ENCODE results near the gene COLEC12.

COLEC12 gene

GRCh38 chr18:382423-382984 is 118.0 kb downstream of the COLEC12 start:
- no peak for DNase-seq

GRCh38 chr18:379681-380330 is 120.7 kb downstream of the COLEC12 start:
- no peak for DNase-seq

- DNase-seq = no peak
Measured at GRCh38 chr18:378079-378478, 122.4 kb downstream of the COLEC12 start.

GRCh38 chr18:377088-377487 is 123.4 kb downstream of the COLEC12 start:
- no peak for DNase-seq

GRCh38 chr18:376311-376710 is 124.2 kb downstream of the COLEC12 start:
- DNase-seq = no peak

- DNase-seq = no peak
Measured at GRCh38 chr18:374721-375168, 125.8 kb downstream of the COLEC12 start.

GRCh38 chr18:373780-374179 is 126.7 kb downstream of the COLEC12 start:
- DNase-seq = no peak

GRCh38 chr18:371609-371982 is 128.9 kb downstream of the COLEC12 start:
- no peak for DNase-seq

GRCh38 chr18:370751-371608 is 129.5 kb downstream of the COLEC12 start:
- no peak for DNase-seq

- DNase-seq = no peak
Measured at GRCh38 chr18:369224-370015, 131.1 kb downstream of the COLEC12 start.

GRCh38 chr18:366466-367061 is 133.9 kb downstream of the COLEC12 start:
- no peak for DNase-seq

GRCh38 chr18:365651-366050 is 134.8 kb downstream of the COLEC12 start:
- no peak for DNase-seq

- DNase-seq = no peak
Measured at GRCh38 chr18:364256-364826, 136.2 kb downstream of the COLEC12 start.

GRCh38 chr18:363301-364085 is 137.0 kb downstream of the COLEC12 start:
- no peak for DNase-seq

- no peak for DNase-seq
Measured at GRCh38 chr18:362311-363290, 137.9 kb downstream of the COLEC12 start.

GRCh38 chr18:361941-362310 is 138.6 kb downstream of the COLEC12 start:
- DNase-seq = no peak

GRCh38 chr18:361100-361732 is 139.3 kb downstream of the COLEC12 start:
- DNase-seq = no peak

- no peak for DNase-seq
Measured at GRCh38 chr18:360676-361075, 139.8 kb downstream of the COLEC12 start.

GRCh38 chr18:356778-357177 is 143.7 kb downstream of the COLEC12 start:
- DNase-seq = no peak

- DNase-seq = no peak
Measured at GRCh38 chr18:355678-356077, 144.8 kb downstream of the COLEC12 start.
